ENCODE measurements around the gene MSANTD2. TPM values are rescaled to one million over a fixed set of nuclear protein-coding genes. Genes with fewer than 3 reads are reported as not detected.

Gene MSANTD2
- polyA plus RNA-seq, 1 experiment, result 3.4 TPM

- no peaks in the 10 kb centered on the region for H3K36me3 ChIP-seq (ENCODE audit: control insufficient read depth, insufficient read depth, low read length)
- ChIA-PET CTCF (interaction anchor here (1.1 to 6.1 kb wide), 7 partner anchors 13 to 130 kb away, joined by 3 to 41 read pairs (median 6); partner anchors contain the start of gene NRGN), POLR2A (interaction anchor here (0.6 kb wide), 1 partner anchor 53 kb away, joined by 8 read pairs; no protein-coding TSS in a partner anchor)
- DNase-seq (ENCODE audit: low read depth), result no peak
- H3K27me3 ChIP-seq (ENCODE audit: control insufficient read depth, insufficient read depth, low read length), result no peaks in the 10 kb centered on the region
- H3K4me3 ChIP-seq (ENCODE audit: low read depth, low read length), result peak overlapping the region; percentile 89
- TF ChIP-seq CTCF (IDR thresholded peaks at IDR 0.05; ENCODE audit: insufficient read depth, low read depth, low read length), result no peak
Observed at GRCh38 chr11:124801014-124801413, 808 bp upstream of the MSANTD2 start.

- Histone ChIP-seq H3K4me3 (ENCODE audit: low read depth, low read length) (peak overlapping the region; percentile 89), H3K36me3 (ENCODE audit: control insufficient read depth, insufficient read depth, low read length) (no peaks in the 10 kb centered on the region), H3K27me3 (ENCODE audit: control insufficient read depth, insufficient read depth, low read length) (no peaks in the 10 kb centered on the region)
- CTCF ChIA-PET, result interaction anchor here (0.7 to 6.1 kb wide), 12 partner anchors 9 to 155 kb away, joined by 3 to 41 read pairs (median 4); no protein-coding TSS in a partner anchor
- no peak for DNase-seq (ENCODE audit: low read depth)
- POLR2A ChIA-PET, result interaction anchor here (0.6 to 1.0 kb wide), 2 partner anchors 126 kb away, joined by 3 to 4 read pairs; partner anchors contain the start of gene SPA17
- no peak for TF ChIP-seq CTCF (IDR thresholded peaks at IDR 0.05; ENCODE audit: insufficient read depth, low read depth, low read length)
Observed at GRCh38 chr11:124799348-124800225, 619 bp downstream of the MSANTD2 start.

GRCh38 chr11:124798991-124799347, 1.2 kb downstream of the MSANTD2 start:
- H3K4me3 ChIP-seq (ENCODE audit: low read depth, low read length), result peak overlapping the region; percentile 89
- no peaks in the 10 kb centered on the region for H3K36me3 ChIP-seq (ENCODE audit: control insufficient read depth, insufficient read depth, low read length)
- POLR2A ChIA-PET, result interaction anchor here (1.0 kb wide), 1 partner anchor 125 kb away, joined by 3 read pairs; the partner anchor contains the start of gene SPA17
- TF ChIP-seq CTCF (IDR thresholded peaks at IDR 0.05; ENCODE audit: insufficient read depth, low read depth, low read length), result no peak
- no peaks in the 10 kb centered on the region for H3K27me3 ChIP-seq (ENCODE audit: control insufficient read depth, insufficient read depth, low read length)
- CTCF ChIA-PET, result interaction anchor here (0.6 to 6.1 kb wide), 9 partner anchors 9 to 155 kb away, joined by 3 to 41 read pairs (median 4); no protein-coding TSS in a partner anchor
- no peak for DNase-seq (ENCODE audit: low read depth)

GRCh38 chr11:124796312-124796711, 3.9 kb downstream of the MSANTD2 start:
- Histone ChIP-seq H3K4me3 (ENCODE audit: low read depth, low read length) (no peak overlapping the region), H3K27me3 (ENCODE audit: control insufficient read depth, insufficient read depth, low read length) (no peaks in the 10 kb centered on the region), H3K36me3 (ENCODE audit: control insufficient read depth, insufficient read depth, low read length) (no peaks in the 10 kb centered on the region)
- POLR2A ChIA-PET, result no interaction called here
- no peak for DNase-seq (ENCODE audit: low read depth)
- no peak for TF ChIP-seq CTCF (IDR thresholded peaks at IDR 0.05; ENCODE audit: insufficient read depth, low read depth, low read length)
- CTCF ChIA-PET, result interaction anchor here (0.9 to 6.1 kb wide), 4 partner anchors 13 to 125 kb away, joined by 4 to 41 read pairs (median 5); no protein-coding TSS in a partner anchor

All from BJ (cell line).